ENCODE results near the gene CDH4. TPM values are rescaled to one million over a fixed set of nuclear protein-coding genes. Genes with fewer than 3 reads are reported as not detected.

CDH4 gene
- total and polyA plus RNA-seq, 2 of the 8 experiments (the other 6 are each of a cell fraction or from before 2014, with no cell fraction given) = 4.3 to 7.9 TPM

GRCh38 chr20:61236713-61237112 is 15.3 kb upstream of the CDH4 start (continued):
- TF ChIP-seq, protein P1, sequence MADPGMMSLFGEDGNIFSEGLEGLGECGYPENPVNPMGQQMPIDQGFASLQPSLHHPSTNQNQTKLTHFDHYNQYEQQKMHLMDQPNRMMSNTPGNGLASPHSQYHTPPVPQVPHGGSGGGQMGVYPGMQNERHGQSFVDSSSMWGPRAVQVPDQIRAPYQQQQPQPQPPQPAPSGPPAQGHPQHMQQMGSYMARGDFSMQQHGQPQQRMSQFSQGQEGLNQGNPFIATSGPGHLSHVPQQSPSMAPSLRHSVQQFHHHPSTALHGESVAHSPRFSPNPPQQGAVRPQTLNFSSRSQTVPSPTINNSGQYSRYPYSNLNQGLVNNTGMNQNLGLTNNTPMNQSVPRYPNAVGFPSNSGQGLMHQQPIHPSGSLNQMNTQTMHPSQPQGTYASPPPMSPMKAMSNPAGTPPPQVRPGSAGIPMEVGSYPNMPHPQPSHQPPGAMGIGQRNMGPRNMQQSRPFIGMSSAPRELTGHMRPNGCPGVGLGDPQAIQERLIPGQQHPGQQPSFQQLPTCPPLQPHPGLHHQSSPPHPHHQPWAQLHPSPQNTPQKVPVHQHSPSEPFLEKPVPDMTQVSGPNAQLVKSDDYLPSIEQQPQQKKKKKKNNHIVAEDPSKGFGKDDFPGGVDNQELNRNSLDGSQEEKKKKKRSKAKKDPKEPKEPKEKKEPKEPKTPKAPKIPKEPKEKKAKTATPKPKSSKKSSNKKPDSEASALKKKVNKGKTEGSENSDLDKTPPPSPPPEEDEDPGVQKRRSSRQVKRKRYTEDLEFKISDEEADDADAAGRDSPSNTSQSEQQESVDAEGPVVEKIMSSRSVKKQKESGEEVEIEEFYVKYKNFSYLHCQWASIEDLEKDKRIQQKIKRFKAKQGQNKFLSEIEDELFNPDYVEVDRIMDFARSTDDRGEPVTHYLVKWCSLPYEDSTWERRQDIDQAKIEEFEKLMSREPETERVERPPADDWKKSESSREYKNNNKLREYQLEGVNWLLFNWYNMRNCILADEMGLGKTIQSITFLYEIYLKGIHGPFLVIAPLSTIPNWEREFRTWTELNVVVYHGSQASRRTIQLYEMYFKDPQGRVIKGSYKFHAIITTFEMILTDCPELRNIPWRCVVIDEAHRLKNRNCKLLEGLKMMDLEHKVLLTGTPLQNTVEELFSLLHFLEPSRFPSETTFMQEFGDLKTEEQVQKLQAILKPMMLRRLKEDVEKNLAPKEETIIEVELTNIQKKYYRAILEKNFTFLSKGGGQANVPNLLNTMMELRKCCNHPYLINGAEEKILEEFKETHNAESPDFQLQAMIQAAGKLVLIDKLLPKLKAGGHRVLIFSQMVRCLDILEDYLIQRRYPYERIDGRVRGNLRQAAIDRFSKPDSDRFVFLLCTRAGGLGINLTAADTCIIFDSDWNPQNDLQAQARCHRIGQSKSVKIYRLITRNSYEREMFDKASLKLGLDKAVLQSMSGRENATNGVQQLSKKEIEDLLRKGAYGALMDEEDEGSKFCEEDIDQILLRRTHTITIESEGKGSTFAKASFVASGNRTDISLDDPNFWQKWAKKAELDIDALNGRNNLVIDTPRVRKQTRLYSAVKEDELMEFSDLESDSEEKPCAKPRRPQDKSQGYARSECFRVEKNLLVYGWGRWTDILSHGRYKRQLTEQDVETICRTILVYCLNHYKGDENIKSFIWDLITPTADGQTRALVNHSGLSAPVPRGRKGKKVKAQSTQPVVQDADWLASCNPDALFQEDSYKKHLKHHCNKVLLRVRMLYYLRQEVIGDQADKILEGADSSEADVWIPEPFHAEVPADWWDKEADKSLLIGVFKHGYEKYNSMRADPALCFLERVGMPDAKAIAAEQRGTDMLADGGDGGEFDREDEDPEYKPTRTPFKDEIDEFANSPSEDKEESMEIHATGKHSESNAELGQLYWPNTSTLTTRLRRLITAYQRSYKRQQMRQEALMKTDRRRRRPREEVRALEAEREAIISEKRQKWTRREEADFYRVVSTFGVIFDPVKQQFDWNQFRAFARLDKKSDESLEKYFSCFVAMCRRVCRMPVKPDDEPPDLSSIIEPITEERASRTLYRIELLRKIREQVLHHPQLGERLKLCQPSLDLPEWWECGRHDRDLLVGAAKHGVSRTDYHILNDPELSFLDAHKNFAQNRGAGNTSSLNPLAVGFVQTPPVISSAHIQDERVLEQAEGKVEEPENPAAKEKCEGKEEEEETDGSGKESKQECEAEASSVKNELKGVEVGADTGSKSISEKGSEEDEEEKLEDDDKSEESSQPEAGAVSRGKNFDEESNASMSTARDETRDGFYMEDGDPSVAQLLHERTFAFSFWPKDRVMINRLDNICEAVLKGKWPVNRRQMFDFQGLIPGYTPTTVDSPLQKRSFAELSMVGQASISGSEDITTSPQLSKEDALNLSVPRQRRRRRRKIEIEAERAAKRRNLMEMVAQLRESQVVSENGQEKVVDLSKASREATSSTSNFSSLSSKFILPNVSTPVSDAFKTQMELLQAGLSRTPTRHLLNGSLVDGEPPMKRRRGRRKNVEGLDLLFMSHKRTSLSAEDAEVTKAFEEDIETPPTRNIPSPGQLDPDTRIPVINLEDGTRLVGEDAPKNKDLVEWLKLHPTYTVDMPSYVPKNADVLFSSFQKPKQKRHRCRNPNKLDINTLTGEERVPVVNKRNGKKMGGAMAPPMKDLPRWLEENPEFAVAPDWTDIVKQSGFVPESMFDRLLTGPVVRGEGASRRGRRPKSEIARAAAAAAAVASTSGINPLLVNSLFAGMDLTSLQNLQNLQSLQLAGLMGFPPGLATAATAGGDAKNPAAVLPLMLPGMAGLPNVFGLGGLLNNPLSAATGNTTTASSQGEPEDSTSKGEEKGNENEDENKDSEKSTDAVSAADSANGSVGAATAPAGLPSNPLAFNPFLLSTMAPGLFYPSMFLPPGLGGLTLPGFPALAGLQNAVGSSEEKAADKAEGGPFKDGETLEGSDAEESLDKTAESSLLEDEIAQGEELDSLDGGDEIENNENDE (IDR thresholded peaks at IDR 0.05; ENCODE audit: insufficient replicate concordance, low read length) = no peak
- no peak for TF ChIP-seq MAFK (IDR thresholded peaks at IDR 0.05; ENCODE audit: low read depth, low read length)
- TF ChIP-seq TEAD4 (IDR thresholded peaks at IDR 0.05; ENCODE audit: low read depth, low read length) = no peak
- TF ChIP-seq CHD1 (IDR thresholded peaks at IDR 0.05; ENCODE audit: low read depth, low read length) = no peak
- no peak for TF ChIP-seq JUN (IDR thresholded peaks at IDR 0.05; ENCODE audit: low read depth, low read length)
- TF ChIP-seq TAF7 (optimal IDR thresholded peaks at IDR 0.05; ENCODE audit: borderline replicate concordance, low read depth, low read length) = no peak
- TF ChIP-seq RAD21 (IDR thresholded peaks at IDR 0.05 in 1 of 2, conservative IDR thresholded peaks at IDR 0.05 in 1 of 2; ENCODE audit: low read depth in 2 of 2, low read length in 2 of 2) = no peak
- TF ChIP-seq USF2 (IDR thresholded peaks at IDR 0.05; ENCODE audit: low read length) = no peak
- TF ChIP-seq GTF2F1 (IDR thresholded peaks at IDR 0.05; ENCODE audit: borderline replicate concordance, low read depth, low read length) = no peak

Measured in H1 (cell line).